GOT3 (cell line): ENCODE data around the gene NEUROD1.

Experiments used
- DNase-seq: peaks from one replicate; lab custom pipeline; 2025; ENCODE audit warnings: mixed read lengths; lab: John Stamatoyannopoulos, UW

Gene NEUROD1

GRCh38 chr2:181632733-181633401 lies 47.5 kb downstream of the NEUROD1 start:
- no peak for DNase-seq

GRCh38 chr2:181628590-181629585 lies 51.4 kb downstream of the NEUROD1 start:
- DNase-seq = no peak

GRCh38 chr2:181627545-181627944 lies 52.8 kb downstream of the NEUROD1 start:
- no peak for DNase-seq

- DNase-seq = no peak
These were observed 53.6 kb downstream of the NEUROD1 start for GRCh38 chr2:181626671-181627070.
